NK-92 (cell line): ENCODE measurements around the gene DNAJC4.

Experiments used
- DNase-seq: peaks from one replicate; lab custom pipeline; 2025; ENCODE audit not compliant: unreplicated experiment; lab: John Stamatoyannopoulos, UW

The DNAJC4 gene

DNA sequence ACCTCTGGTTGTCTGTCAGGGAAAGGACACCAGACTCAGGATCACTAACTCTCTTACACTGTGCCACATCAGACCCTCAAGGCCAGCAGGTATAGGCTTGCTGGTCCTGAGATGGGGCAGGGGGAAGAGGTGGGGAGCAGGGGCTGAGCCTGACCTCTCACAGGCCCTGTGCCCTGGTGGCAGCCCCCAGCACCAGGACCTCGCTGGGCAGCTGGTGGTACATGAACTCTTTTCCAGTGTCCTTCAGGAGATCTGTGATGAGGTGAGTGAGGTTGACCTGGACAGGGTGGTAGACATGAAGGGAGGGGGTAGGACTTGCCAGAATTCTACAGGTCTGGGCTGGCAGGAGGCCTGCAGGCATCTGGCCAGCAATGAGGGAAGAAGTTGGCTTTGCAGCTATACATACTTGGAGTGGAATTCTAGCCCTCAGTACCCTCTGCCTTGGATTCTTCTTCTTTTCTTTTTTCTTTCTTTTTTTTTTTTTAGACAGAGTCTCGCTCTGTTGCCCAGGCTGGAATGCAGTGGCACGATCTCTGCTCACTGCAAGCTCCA lies 2.9 kb upstream of the DNAJC4 start:
- DNase-seq: no peak

DNA sequence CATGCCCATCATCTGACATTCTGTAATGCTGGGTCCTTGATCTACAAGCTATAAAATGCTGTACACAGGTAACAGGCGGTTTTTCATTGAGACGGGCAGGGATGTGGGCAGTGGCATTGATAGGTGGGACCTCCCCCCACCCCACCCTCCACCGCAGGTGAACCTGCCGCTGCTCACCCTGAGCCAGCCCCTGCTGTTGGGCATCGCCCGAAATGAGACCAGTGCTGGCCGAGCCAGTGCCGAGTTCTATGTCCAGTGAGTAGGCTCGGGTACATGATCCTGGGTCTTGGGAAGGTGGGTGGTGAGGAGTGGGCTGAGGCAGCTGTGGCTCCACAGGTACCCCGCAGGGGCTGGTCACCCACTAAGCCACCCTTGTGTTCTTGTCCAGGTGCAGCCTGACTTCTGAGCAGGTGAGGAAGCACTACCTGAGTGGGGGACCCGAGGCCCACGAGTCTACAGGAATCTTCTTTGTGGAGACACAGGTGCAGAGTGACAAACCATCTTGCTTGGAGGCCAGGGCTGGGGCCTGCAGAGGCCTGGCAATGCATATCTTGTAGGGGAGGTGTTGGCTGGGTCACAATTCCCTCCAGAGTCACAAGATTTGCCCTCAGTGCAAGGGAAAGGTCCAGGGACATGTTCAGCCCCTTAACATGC lies 1.1 kb upstream of the DNAJC4 start:
- no peak for DNase-seq

DNA sequence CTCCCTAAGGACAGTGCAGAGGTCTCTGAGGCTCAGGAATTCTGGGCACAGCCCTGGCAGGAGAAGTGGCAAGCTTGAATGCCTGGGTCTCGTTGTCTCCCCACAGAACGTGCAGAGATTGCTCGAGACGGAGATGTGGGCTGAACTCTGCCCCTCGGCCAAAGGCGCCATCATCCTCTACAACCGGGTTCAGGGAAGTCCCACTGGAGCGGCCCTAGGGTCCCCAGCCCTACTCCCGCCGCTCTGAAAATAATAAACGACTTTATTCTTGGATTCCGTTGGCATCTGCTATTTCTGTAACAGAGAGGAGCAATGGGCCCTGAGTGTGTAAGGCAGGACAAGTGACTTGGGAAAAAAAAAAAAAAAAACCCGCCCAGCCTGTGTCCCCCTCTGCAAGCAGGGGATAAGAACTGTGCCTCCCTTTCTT lies 591 bp upstream of the DNAJC4 start:
- DNase-seq: no peak

DNA sequence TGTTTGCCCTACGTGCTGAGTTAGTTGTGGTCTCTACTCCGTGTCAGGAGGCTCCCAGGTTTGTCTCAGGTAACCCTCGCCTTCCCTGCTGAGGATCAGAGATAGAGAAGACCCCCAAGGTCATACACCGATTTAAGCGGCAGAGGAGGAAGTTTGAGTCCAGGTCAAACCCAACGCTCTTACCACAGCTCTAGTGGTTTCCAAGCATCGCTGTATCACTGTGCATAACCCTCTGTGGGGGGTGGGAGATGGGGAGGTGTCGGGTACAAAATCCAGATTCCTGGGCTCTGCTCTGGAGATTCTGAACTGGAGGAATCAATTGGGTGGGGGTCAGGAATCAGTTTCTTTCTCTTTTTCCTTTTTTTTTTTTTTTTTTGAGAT lies 627 bp downstream of the DNAJC4 start:
- no peak for DNase-seq

DNA sequence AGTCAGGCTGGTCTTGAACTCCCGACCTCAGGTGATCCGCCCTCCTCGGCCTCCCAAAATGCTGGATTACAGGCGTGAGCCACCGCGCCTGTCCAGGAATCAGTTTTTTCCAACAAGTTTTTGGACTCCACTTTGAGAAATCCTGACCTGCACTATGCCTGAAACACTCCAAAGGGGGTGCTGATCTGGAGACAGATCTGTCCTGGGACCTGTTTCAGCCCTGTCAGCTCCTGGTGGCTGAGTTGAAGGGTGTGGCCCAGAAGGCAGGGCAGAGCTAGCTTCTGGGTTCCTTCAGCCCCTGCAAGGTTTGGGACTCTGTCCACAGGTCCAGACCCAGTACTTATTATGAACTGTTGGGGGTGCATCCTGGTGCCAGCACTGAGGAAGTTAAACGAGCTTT lies 1.2 kb downstream of the DNAJC4 start:
- no peak for DNase-seq

DNA sequence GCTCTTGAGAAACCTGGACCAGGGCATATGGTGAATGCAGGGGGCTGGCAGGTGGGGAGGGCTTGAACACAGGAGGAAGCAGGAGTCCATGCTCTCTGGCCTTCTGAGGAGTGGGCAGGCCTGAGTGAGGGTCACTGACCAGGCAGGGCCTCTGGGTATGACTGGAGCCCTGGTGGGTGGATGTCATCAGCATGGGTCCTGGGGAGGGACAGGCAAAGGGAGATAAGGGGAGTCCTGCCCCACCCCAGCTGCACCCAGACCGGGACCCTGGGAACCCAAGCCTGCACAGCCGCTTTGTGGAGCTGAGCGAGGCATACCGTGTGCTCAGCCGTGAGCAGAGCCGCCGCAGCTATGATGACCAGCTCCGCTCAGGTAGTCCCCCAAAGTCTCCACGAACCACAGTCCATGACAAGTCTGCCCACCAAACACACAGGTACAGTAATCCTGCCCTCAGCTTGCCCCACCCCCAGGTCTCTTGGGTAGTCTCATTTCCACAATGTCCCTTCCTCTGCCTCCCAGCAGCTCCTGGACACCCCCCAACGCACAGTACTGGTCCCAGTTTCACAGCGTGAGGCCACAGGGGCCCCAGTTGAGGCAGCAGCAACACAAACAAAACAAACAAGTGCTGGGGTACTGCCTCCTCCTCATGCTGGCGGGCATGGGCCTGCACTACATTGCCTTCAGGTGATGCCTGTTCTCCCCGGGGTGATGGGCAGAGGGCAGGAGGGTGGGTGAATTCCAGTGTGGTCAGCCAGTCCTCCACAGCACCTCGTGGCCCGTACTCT lies 2.0 kb downstream of the DNAJC4 start:
- DNase-seq: no peak

DNA sequence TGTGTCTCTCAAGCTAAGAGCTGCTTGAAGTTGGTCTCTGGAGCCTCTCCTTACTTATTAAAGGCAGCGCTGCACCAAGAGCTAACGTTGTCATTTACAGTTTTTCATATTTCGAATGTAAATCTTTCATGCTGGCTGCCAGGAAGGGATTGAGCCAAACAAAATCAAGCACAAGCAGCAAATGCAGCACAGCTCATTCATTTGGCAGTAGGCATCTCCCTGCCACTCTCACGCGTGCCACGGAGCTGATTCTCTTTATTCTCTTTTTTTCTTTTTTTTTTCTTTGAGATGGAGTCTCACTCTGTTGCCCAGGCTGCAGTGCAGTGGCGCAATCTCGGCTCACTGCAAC lies 2.6 kb downstream of the DNAJC4 start:
- DNase-seq: no peak

DNA sequence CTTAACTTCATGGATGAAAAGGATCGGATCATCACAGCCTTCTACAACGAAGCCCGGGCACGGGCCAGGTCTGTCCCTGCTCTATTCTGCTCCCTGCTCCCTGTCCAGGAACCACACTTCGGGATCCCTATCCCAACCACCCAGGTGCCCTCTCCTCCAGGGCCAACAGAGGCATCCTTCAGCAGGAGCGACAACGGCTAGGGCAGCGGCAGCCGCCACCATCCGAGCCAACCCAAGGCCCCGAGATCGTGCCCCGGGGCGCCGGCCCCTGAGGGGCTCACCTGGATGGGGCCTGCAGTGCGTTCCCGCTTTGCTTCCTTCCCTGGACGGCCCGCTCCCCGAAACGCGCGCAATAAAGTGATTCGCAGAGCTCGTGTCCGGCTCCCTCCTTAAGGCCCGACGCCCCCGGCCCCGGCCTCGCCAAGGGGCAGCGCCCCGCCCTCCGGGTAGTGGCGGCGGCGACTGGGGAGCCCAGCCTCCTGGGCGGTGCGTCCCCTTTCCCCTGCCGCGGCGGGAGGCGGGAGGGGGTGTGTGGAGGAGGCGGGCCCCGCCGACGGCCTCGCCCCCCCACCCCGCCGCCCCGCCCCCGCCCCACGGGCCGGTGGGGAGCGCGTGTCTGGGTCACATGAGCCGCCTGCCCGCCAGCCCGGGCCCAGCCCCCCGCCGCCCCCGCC lies 3.7 kb downstream of the DNAJC4 start, which contains the start of gene VEGFB:
TSS of gene VEGFB (plus strand) at position 672 of the 674 bp plus-strand sequence. CDS start 250 bp downstream, outside the sequence.
- no peak for DNase-seq

DNA sequence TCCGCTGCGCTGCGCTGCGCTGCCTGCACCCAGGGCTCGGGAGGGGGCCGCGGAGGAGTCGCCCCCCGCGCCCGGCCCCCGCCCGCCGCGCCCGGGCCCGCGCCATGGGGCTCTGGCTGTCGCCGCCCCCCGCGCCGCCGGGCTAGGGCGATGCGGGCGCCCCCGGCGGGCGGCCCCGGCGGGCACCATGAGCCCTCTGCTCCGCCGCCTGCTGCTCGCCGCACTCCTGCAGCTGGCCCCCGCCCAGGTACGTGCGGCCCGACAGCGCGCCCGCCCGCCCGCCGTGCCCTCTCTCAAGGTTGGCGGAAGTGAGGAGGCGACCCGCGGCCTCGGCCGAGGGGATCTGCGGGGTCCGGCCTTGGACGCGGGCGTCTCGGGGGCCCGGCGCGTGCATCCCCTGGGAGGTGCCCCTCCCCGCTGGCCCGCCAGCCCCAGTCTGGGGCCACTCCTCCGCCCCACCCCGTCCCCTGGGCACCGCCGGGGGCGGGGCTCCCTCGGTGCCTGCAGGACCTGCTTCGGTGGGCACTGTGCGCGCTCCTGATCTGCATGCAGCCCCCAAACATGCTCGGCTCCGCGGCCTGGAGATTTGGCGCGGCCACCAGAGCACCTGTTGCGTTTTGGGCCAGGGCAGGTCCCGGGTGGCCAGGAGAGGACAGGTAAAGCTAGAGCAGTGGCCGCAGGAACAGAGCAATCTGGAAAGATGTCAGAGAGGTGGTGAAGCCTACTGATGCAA lies 4.5 kb downstream of the DNAJC4 start:
- DNase-seq: no peak

DNA sequence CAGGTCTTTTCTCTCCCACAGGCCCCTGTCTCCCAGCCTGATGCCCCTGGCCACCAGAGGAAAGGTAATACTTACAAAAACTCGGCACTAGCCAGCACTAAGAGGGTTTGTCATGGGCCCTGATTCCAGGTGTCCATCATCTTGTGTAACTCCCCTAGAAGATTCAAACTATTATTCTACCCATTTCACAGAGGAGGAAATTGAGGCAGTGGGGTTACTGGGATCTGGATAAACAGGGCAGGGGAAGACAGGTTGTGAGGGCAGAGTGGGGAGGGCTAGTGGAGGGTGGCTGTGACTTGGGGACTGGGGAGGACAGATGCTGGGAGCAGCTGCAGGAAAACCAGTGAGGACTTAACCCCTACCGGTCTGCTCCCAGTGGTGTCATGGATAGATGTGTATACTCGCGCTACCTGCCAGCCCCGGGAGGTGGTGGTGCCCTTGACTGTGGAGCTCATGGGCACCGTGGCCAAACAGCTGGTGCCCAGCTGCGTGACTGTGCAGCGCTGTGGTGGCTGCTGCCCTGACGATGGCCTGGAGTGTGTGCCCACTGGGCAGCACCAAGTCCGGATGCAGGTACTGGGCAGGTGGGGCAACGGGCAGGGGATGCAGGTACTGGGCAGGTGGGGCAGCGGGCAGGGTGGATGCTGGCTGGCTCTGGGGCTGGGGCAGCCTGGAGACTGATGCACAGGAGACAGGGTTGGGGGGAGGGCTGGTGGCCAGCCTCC lies 5.3 kb downstream of the DNAJC4 start:
- no peak for DNase-seq

DNA sequence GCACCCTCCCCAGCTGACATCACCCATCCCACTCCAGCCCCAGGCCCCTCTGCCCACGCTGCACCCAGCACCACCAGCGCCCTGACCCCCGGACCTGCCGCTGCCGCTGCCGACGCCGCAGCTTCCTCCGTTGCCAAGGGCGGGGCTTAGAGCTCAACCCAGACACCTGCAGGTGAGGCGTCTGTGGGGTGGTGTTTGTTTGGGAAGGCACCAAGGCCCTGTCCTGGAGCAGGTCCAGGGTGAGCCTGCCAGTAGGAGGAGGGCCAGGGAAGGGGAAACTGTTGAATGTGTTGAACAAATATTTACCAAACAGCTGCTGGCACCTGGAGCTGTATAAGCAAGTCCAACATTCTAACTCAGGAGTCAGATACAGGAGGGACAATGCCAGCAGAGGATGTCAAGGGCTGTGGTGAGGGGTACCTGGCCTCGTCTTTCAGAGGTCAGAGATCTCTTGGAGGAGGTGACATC lies 7.2 kb downstream of the DNAJC4 start:
- no peak for DNase-seq

DNA sequence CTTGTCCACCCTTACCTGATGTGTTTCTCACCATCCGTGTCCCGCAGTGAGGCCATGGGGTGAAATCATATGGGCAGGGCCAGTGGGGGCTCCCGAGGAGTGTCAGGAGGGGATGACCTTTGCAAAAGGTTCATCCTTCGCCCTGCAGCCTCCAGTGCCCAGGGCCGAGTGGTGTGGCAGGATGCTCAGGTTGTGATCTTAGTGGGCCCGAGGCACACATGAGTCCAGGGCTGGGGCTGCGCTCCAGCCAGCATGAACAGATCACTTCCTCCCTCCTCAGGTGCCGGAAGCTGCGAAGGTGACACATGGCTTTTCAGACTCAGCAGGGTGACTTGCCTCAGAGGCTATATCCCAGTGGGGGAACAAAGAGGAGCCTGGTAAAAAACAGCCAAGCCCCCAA lies 7.7 kb downstream of the DNAJC4 start:
- DNase-seq: no peak

DNA sequence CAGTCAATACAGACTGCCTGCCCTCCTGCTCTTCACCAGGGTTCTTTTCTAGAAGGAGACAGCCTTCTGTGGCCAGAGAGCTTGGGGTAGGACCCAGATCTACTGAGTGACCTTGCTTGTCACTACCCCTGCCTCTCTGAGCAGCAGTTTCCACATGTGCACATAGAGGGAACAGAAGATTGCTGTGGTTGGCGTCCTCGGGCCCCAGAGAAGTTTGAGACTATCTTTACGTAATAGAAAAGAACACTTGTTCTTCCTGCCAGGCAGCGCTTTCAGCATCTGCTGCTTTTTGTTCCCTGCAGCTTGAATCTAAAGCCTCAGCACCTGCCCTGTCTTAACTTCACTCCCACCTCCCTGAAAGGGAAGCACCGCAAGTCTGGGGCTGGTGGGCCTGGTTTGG lies 8.7 kb downstream of the DNAJC4 start:
- no peak for DNase-seq

DNA sequence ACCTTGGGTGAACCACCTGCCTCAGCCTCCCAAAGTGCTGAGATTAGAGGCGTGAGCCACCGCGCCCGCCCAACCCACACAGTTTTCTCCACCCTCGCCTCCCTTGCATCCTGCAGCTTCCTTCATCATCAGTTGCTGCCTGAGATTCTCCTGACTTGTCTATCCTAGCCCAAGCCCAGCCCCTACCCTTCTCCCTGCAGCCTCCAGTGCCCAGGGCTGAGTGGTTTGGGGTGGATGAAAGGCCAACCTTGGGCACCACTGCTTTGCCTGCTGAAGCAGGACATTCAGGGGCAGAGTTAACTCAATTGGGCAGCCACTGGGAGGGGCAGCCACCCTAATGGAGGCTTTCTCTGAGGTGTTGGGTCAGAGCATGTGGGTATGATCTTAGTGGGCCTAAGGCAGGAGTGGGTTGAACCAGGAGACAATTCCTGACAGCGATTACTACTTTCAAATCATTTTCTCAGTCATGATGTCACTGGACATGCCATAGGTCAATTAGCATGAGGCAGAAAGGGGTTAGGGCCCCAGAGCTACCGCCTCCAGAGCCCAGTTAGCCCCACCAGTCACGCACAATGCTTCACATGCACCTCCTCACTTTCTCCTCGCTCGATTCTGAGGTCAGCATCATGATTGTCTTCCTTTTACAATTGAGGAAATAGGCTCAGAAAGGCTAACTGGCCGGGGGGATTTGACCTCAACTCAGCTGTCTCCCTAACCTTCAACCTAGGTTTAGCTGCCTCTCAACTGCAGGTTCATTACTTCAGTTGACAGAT lies 9.5 kb downstream of the DNAJC4 start:
- no peak for DNase-seq

DNA sequence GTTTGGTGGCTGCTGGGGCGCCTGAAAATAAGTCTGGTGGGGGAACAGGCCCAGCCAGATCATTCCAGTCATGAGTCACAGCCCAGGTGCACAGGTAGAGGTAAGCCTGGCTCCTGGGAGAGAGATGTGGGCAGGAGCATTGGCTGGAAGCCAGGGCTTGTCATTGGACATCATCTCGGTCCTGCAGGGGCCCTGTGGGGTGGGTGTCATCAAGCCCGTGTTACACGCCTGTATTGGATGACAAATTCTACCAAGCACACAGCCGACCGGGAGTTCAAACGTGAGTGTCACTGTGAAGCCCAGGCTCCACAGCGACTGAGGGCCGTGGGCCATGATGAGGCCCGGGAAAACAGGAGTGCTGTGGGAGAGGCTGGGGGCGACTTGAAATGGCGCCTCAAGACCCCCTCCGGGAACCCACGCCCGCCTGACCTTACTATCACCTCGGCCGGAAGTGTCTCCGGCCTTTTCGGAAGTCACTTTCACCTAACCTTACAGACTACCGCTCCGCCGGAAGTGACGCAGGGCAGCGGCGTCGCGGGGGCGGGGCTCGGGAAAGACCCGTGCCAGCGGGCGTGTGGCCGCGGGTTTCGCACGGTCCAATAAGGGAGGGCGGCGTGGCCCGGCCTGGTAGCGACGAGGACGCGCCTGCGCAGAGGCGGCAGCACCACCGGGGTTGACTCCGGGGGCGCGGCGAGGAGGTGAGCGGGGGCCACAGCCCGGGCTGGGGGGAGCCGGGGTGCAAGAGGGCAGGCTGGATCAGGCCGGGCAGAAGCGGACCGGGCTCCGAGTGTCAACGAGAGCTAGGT lies 10.3 kb downstream of the DNAJC4 start, which contains the start of gene FKBP2:
TSS of gene FKBP2 (plus strand) at position 661 of the 806 bp plus-strand sequence. CDS start 1,293 bp downstream, outside the sequence.
- peak; percentile 88 for DNase-seq

DNA sequence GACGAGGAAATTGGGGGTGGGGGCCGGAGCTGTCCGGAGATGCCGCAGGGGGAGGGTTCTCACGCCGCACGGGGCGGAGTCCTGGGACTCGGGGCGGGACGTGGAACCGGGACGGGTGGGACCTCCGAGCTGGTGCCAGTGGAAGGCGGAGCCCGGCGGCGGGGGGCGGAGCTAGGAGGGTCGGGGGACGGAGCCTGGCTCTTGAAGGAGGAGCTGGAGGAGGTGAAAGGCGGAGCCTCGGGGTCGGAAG lies 10.8 kb downstream of the DNAJC4 start:
- peak; percentile 95 for DNase-seq

DNA sequence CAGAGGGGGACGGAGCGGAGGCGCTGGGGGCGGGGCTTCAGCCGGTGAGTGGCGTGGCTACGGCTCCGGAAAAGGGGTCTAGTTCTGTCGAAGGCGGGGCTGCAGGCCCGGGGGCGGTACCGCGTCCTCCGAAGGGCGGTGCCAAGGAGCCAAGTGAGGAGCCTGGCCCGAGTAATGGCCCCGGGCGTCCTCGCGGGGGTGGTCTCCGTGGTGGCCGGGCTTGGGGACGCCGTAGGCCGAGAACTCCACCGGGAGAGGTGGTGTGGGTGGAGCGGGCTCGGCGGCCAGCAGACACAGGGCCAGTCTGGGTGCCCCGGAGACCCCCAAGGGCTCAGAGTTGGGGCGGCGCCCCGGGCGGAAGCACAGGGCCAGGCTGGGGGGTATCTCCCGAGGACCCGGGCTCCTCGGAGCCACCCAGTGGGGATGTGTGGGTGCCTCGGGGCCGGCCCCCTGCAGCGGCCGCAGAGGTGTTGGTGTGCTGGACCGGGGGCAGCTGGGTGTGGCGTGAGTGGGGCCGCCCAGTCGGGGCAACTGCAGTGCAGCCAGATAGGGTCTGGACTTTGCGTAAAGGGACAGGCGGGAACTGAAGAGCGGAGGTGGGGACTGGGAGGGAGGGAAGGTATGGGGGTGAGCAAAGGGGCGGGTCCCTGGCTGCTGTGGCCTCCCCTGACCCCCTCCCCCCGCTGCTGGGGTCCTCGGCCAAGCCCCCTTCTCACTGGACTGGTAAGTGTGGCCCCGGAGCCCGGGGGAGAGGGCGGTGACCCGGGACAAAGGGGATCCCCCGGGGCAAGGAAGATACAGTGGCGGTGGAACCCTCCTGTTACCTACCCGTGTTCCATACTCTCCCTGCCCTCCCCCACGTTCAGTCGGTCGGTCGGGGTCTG lies 11.4 kb downstream of the DNAJC4 start:
- DNase-seq: no peak

DNA sequence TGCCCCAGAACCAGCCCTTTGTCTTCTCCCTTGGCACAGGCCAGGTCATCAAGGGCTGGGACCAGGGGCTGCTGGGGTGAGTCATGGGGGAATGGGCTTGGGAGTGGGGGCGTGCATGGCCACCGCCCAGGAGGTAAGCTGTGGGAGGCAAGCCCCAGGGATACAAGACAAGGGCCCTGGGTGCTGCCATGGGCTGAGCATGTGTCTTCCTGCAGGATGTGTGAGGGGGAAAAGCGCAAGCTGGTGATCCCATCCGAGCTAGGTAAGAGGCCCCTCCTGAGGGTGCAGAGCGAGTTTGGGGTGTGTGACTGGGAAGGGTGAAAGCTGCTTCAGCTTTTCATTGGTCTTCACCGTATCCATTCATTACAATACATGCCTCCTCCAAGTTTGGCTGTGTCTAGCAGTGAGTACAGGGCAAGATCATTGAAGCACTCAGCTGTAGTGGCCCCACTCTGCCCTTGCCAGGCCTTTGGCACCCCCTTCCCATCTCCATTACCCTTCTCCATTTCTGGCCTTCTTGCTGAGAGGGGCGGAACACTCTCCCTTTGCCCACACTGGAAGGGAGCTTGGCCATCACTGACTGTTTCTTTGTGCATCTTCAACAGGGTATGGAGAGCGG lies 13.0 kb downstream of the DNAJC4 start:
- no peak for DNase-seq
